LNCAP (cell line): ENCODE data around the gene CLDN7.

Experiments used
- TF ChIP-seq, protein P1 (sequence below): fragments of 450-650 bp; IDR thresholded peaks from 2 replicates; pipeline ENCODE4 v1.5.1; 2017; ENCODE audit warnings: mild to moderate bottlenecking

Gene CLDN7

DNA sequence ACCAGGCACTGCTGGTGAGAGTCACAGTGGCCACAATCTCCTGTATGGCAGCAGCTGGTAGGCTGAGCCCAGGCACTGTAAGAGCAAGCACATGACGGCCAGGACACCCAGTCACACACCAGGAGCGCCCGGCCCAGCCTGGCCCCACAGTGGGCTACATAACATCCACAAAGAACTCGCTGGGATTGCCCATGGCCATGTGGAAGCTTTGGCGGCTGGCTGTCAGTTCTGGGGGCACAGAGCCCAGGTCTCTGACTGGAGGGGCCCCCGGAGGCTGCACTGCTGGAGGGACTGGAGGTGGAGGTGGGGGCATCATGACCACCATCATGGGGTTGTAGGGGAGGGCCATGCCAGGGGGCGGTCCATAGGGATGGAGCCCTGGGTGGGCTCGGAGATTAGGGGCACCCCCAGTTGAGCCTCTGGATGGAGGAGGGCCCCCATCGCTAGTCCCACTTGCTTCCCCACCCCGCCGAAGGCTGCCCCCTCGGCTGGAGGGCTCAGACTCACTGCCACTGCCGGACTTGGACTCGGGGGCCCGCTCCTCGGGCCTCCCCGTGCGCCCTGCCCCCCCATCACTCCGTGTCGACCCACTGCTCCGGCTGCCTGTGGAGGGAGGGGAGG, 36.5 kb downstream of the CLDN7 start:
- TF ChIP-seq, protein P1, sequence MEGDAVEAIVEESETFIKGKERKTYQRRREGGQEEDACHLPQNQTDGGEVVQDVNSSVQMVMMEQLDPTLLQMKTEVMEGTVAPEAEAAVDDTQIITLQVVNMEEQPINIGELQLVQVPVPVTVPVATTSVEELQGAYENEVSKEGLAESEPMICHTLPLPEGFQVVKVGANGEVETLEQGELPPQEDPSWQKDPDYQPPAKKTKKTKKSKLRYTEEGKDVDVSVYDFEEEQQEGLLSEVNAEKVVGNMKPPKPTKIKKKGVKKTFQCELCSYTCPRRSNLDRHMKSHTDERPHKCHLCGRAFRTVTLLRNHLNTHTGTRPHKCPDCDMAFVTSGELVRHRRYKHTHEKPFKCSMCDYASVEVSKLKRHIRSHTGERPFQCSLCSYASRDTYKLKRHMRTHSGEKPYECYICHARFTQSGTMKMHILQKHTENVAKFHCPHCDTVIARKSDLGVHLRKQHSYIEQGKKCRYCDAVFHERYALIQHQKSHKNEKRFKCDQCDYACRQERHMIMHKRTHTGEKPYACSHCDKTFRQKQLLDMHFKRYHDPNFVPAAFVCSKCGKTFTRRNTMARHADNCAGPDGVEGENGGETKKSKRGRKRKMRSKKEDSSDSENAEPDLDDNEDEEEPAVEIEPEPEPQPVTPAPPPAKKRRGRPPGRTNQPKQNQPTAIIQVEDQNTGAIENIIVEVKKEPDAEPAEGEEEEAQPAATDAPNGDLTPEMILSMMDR, result no peak

DNA sequence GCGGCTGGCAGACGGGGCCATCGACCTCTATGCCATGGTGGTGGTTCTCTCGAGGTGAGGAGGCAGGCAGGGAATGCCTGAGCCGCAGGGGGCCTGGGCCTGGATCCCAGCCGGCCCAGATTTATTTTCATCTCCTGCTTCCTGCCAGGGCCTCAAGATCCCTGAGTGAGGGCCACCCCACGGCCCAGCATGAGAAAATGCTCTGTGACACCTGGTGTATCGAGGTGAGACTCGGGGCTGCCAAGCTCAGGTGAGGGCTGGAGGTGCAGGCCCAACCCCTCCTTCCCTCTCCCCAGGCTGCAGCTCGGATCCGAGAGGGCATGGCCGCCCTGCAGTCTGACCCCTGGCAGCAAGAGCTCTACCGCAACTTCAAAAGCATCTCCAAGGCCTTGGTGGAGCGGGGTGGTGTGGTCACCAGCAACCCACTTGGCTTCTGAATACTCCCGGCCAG, 37.6 kb downstream of the CLDN7 start:
- TF ChIP-seq, protein P1, result no peak

DNA sequence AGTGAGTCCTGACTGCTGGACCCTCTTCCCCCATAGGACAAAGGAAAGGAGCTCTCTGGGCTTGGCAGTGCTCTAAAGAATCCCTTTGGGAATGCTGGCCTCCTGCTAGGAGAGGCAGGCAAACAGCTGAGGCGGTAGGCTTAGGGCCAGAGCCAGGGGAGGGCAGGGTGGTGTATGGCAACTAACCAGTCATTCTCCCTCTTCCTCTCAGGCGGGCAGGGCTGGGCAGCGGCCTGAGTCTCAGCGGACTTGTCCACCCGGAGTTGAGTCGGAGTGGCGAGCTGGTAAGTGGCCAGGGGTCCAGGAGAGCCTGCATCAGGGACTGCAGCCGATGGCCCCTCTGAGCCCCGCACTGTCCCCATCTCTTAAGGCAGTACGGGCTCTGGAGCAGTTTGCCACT, 38.2 kb downstream of the CLDN7 start:
- TF ChIP-seq, protein P1, result no peak

DNA sequence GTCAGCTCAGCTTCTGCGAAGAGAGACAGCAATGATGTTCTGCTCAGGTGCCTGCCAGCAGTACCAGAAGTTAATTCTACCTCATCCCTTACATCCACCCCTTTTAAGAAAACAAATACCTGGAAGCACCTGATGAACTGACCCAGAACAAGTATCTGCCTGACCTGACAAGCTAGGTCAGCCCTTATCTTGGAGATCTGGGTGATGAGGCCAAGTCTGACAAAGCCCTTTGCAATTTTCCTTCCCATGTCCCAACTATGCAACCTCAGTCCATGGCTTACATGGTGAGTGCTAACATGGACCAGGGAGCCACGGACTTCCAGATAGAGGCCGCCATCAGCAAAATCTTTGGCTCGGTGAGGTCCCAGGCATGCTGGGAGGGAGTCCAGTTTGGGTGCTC, 38.9 kb downstream of the CLDN7 start:
- TF ChIP-seq, protein P1, result no peak

DNA sequence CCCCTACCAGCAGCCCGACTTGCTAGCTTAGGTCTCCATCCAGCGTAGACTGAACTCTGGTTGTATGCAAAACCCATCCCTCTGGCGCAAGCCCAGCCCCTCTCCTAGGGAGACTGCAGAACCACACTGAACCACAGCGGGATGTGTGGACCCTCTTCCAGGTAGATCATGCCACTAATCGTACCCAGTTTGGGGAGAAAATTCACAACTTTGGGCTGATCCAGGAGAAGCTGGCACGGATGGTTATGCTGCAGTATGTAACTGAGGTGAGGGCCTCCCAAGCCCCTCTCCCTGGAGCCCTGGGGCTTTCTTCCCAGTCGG, 39.3 kb downstream of the CLDN7 start:
- TF ChIP-seq, protein P1, result no peak

DNA sequence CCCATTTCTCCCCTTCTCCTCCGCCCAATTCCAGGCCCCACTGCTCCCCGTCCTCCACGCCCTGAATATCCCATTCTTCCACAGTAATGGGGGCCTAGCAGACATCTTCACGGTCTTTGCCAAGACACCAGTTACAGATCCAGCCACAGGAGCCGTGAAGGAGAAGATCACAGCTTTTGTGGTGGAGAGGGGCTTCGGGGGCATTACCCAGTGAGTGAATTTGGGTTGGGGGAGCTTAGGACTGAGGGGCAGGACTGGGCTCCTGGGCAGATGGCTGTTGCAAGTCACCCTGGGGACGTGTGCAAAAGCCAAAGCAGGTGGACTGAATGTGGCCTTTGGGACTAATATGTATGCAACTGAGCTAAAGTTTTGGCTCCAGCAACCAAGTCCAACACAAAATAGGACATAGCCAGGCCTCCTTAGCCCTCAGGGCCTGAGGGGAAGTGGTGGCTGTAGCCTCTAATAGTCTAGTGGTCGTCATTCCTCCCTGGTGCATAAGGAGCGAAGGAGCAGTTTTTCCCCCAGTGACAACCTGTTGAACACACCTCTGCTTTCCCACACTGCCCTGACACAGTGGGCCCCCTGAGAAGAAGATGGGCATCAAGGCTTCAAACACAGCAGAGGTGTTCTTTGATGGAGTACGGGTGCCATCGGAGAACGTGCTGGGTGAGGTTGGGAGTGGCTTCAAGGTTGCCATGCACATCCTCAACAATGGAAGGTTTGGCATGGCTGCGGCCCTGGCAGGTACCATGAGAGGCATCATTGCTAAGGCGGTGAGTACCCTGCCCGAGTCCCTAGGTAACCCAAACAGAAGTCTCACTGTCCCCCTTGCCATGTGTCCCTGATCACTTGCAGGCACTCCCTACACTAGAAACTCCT, 39.9 kb downstream of the CLDN7 start:
- TF ChIP-seq, protein P1, result no peak

DNA sequence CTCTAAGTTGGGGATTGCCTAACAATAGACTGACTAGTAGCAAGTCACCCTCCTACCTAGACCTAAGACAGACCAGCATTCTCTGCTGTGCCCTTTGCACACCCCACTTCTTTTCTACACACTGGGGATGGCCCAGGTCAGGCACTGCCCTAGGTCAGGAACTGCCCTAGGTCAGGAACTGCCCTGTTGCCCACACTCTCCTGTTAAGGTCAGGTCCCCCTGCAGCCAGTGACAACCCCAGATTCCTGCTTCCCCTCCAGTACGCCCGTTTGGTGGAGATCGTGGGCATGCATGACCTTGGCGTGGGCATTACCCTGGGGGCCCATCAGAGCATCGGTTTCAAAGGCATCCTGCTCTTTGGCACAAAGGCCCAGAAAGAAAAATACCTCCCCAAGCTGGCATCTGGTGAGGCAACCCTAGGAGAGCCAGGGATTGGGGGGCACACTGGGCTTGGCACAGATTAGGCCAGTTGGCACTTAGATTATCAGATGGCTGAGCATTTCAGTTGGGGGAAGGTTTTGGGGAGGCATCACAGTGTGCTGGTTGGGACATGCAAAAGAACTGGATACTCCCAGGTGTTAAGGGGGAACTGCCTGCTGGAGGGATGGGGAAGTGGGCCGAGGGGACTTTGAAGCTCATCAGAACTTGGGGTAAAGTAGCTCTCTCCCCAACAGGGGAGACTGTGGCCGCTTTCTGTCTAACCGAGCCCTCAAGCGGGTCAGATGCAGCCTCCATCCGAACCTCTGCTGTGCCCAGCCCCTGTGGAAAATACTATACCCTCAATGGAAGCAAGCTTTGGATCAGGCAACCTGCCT, 40.8 kb downstream of the CLDN7 start:
- TF ChIP-seq, protein P1, result no peak
